ENCODE results near the gene CA10.

The CA10 gene

DNA sequence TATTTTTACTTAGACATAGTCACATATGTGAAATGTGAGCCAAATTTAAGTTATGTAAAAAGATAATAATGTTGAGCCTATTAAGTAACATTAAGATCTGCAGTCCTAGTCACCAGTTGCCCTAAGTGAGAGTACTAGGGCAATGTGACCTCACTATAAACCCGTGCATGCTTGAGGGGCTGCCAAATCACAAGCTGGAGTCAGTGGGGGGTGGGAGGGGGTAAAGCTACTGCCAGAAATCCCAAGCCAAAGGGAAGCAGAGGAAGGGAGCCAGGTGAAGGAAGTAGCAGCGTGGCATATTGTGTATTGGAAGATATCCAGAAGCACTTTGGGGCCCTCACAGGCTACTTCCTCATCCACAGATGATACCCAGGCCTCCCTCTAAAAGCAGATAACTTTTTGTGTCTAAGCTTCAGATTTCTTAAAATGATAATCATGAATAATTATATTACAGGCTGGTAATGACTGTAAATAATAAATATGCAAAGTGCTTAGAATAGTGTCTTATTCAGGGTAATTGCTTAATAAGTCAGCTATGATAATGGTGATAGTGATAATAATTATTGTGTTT, 134.1 kb downstream of the CA10 start:
- ATAC-seq (replicated peaks): no peak
- no peak overlapping the region for H3K4me3 Mint-ChIP-seq
- no peaks in the 10 kb centered on the region for H3K36me3 Mint-ChIP-seq (ENCODE audit: insufficient read depth)
- H3K9me3 Mint-ChIP-seq: no peaks in the 10 kb centered on the region
- no peak for DNase-seq
- H3K27me3 Mint-ChIP-seq: no peaks in the 10 kb centered on the region
- H3K27ac Mint-ChIP-seq: no peak overlapping the region
- H3K4me1 Mint-ChIP-seq (ENCODE audit: low read depth in 2 of 2): no peaks in the 10 kb centered on the region

DNA sequence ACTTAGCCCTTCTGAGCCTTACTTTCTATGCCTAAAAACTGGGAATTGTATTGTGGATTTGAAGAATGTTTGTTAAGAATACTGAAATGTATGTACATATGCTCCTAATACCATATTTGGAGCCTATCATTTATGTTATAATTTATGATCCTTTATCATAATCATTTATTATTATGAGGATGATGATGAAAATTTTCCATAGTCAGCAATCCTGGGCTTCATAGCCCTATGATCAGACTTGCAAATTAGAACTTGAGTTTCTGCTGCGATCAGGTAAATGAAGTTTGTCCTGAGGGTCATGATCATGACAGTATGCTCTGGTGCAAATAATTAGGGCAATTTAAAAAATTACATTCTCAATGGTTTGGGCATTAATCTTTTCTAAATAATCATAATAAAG, 147.4 kb downstream of the CA10 start:
- Mint-ChIP-seq H3K4me3 (no peak overlapping the region), H3K9me3 (peaks cover 0 to 7% of the 10 kb centered on the region in 2 donors), H3K4me1 (ENCODE audit: low read depth in 2 of 2) (no peaks in the 10 kb centered on the region), H3K36me3 (ENCODE audit: insufficient read depth) (no peaks in the 10 kb centered on the region), H3K27me3 (no peaks in the 10 kb centered on the region), H3K27ac (no peak overlapping the region)
- ATAC-seq (replicated peaks) (no peak), DNase-seq (no peak)

DNA sequence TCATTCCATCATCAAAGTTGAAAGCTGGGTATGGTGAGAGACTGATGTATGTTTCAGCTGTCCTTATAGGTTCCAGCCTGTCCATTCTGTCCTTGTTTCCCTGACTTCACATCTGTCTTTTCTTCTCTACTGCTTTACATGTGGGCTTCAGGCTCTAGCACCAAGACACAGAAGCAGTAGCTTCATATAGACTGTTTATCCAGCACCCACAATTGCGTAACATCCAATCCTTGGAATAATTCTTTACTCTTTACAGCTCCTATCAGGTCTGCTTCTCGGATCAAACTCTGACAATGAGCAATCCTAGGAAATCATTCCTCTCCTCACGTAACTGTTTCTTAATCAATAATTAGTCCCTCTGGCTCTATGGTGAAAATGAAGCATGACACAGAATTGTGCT, 158.9 kb downstream of the CA10 start:
- H3K9me3 Mint-ChIP-seq: peaks cover 0 to 2% of the 10 kb centered on the region in 2 donors
- DNase-seq: no peak
- no peaks in the 10 kb centered on the region for H3K36me3 Mint-ChIP-seq (ENCODE audit: insufficient read depth)

DNA sequence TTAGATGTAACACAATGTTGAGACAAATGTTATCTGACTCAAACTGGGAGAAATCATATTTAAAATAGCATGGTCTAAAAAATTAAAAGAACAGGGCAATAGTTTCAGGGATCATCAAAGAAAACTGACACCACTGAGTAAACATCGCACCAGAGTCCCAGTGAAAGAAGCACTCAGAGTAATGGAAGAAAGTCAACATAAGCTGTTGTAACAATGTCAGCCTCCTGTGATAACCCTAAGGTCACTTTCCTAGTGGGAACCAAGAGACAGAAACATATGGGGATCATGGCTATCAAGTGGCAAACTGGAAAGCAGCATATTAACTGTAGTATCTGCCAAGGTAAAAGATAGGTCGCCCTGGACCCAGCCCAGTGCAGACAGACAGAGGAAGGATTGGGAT, 160.8 kb downstream of the CA10 start:
- DNase-seq (no peak), ATAC-seq (replicated peaks) (no peak)
- Mint-ChIP-seq H3K4me1 (ENCODE audit: low read depth in 2 of 2) (no peaks in the 10 kb centered on the region), H3K27ac (no peak overlapping the region), H3K4me3 (no peak overlapping the region), H3K27me3 (no peaks in the 10 kb centered on the region), H3K36me3 (ENCODE audit: insufficient read depth) (no peaks in the 10 kb centered on the region), H3K9me3 (peaks cover 0 to 2% of the 10 kb centered on the region in 2 donors)

More for the DNA sequence above, 158.9 kb downstream of the CA10 start:
- H3K4me1 Mint-ChIP-seq (ENCODE audit: low read depth in 2 of 2): no peaks in the 10 kb centered on the region
- no peak overlapping the region for H3K27ac Mint-ChIP-seq
- H3K4me3 Mint-ChIP-seq: no peak overlapping the region
- no peaks in the 10 kb centered on the region for H3K27me3 Mint-ChIP-seq
- ATAC-seq (replicated peaks): no peak

DNA sequence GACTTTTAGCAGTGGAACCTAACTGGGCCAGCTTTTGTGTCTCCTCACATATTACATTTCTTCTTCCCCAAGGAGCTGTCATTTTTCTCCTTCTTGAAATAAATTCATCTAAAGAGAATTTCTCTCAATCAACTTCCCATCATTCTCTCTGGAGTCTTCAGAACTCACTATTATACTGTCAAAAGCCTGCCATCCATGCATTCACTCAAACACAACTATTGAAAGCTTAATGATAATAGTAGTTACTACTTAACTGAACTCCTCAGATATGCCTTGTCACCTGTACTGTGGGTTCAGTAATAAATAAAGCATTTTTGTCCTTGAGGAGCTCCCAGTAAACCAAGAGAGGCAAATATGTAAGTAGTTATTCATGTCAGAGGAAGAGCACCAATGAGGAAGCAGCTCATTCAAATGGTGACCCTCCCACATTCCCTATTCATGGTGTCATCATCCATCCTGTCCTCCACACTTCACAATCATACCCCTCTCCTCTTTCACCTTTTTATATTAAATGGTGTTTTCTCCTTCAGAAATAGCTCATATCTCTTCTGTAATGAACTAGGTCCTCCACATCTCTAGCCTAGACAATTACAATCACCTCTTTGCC, 162.6 kb downstream of the CA10 start:
- peaks cover 0 to 2% of the 10 kb centered on the region in 2 donors for H3K9me3 Mint-ChIP-seq
- no peak overlapping the region for H3K4me3 Mint-ChIP-seq
- no peak for DNase-seq
- no peaks in the 10 kb centered on the region for H3K27me3 Mint-ChIP-seq
- no peaks in the 10 kb centered on the region for H3K4me1 Mint-ChIP-seq (ENCODE audit: low read depth in 2 of 2)
- no peaks in the 10 kb centered on the region for H3K36me3 Mint-ChIP-seq (ENCODE audit: insufficient read depth)
- no peak for ATAC-seq (replicated peaks)
- no peak overlapping the region for H3K27ac Mint-ChIP-seq

DNA sequence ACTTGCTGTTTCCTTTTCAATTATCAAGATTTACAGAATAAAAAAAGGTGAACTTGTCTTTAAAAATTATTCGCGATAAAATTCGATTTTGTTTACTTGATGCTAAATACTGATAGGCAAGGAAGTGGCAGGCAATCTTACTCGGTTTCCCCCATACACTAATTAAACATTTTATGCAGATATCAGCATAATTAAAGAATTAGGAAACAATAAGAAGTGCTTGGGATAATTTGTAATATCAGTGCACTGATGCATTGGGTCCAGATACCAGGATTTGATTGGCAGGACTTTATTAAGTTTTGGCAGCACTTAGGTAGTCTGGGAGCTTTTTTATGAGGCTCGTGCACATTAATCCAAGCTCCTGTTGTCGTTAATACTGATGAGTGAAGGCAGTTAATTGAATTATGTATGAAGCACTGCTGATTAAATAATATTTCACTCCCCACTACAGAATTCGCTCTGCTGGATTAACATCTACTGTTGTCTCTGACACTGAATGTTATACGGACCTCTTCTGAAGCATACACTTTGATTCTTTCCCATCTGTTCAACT, 165.6 kb downstream of the CA10 start:
- H3K27me3 Mint-ChIP-seq: no peaks in the 10 kb centered on the region
- H3K4me1 Mint-ChIP-seq (ENCODE audit: low read depth in 2 of 2): no peaks in the 10 kb centered on the region
- ATAC-seq (replicated peaks): no peak

DNA sequence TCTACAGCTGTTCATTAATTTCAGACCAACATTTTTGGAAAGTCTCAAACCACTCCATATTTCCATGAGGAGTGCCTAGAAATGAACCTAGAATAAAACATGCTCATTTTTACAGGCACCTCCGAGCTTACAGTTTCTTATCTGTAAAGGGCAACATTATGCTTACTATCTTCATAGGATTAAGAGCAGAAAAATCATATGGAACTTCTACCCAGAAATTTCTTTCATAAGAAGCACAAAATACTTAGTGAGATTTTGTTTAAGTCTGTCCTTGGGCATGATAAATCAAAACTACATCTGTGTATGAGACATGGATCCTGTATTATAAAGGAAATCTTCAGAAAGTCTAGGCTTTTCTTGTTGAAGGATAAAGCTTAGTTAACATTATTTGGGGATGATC, 187.4 kb downstream of the CA10 start:
- Mint-ChIP-seq H3K27me3 (no peaks in the 10 kb centered on the region), H3K36me3 (ENCODE audit: insufficient read depth) (no peaks in the 10 kb centered on the region), H3K4me3 (no peak overlapping the region), H3K4me1 (ENCODE audit: low read depth in 2 of 2) (no peaks in the 10 kb centered on the region), H3K27ac (no peak overlapping the region), H3K9me3 (peaks cover 6 to 17% of the 10 kb centered on the region in 2 donors)
- ATAC-seq (replicated peaks) (no peak), DNase-seq (no peak)

More for the DNA sequence above, 165.6 kb downstream of the CA10 start:
- H3K36me3 Mint-ChIP-seq (ENCODE audit: insufficient read depth): no peaks in the 10 kb centered on the region
- peaks cover 0 to 2% of the 10 kb centered on the region in 2 donors for H3K9me3 Mint-ChIP-seq
- H3K4me3 Mint-ChIP-seq: no peak overlapping the region
- no peak for DNase-seq
- H3K27ac Mint-ChIP-seq: no peak overlapping the region

DNA sequence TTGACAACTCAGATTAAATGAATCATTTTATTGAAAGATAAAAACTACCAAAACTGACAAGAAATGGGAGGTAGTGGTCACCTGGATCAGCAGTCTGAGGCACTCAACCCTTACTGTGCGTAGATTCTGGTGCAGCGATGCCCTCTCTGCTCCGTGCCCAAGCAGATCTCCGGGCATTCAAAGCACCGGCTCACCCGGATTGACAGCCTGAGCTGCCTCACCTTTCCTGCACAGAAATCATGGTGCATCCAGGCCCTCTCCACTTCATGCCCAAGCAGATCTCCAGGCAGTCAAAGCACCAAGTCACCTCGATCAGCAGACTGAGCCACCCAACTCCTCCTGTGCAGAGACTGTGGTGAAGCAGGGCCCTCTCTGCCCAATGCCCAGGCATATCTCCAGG, 196.8 kb downstream of the CA10 start:
- ATAC-seq (replicated peaks) (no peak), DNase-seq (no peak)
- Mint-ChIP-seq H3K27me3 (no peaks in the 10 kb centered on the region), H3K4me1 (ENCODE audit: low read depth in 2 of 2) (no peaks in the 10 kb centered on the region), H3K36me3 (ENCODE audit: insufficient read depth) (peaks cover 6% of the 10 kb centered on the region), H3K27ac (no peak overlapping the region), H3K4me3 (no peak overlapping the region), H3K9me3 (peaks cover 9 to 19% of the 10 kb centered on the region in 2 donors)

DNA sequence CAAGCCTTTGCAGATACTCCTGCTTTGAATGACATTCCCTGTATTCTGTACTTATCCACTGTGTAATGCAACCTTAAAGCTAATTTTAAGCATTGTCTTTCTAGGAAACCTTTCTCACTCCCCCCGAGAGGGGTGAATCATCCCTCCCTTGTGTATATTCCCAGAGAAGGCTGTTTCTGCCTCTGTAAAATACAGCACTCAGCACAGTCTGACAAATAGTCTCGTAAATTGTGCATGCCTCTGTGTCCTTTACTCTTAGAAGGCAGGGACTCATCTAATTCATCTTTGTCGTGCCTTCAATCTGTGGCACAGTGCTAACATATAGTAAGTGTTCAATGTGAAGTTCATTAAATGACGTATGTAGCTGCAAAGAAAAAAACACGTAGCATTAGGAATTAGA, 200.7 kb downstream of the CA10 start:
- H3K9me3 Mint-ChIP-seq: peaks cover 2 to 8% of the 10 kb centered on the region in 2 donors
- peaks cover 6% of the 10 kb centered on the region for H3K36me3 Mint-ChIP-seq (ENCODE audit: insufficient read depth)
- no peak overlapping the region for H3K4me3 Mint-ChIP-seq
- DNase-seq (no peak), ATAC-seq (replicated peaks) (no peak)
- no peak overlapping the region for H3K27ac Mint-ChIP-seq
- no peaks in the 10 kb centered on the region for H3K4me1 Mint-ChIP-seq (ENCODE audit: low read depth in 2 of 2)
- H3K27me3 Mint-ChIP-seq: no peaks in the 10 kb centered on the region

DNA sequence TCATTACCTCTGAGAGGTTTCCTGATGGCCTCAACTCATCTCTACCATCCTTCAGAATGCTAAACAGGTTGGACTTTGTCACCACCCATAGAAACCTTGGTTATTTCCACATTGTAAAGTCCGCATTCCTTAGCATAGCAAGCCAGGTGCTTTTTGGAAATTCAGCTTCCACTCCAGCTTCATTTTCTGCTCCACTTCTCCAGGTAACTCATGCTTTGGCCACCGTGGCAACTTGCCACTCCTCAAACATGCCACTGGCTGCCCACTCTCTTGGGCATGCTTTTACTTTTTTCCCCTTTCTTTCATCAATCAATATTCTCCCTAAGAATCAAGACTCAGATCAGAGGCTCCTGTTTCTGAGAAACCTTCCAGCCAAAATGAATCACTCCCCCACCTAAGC, 203.3 kb downstream of the CA10 start:
- H3K27ac Mint-ChIP-seq: no peak overlapping the region
- H3K4me1 Mint-ChIP-seq (ENCODE audit: low read depth in 2 of 2): no peaks in the 10 kb centered on the region
- peaks cover 5 to 15% of the 10 kb centered on the region in 2 donors for H3K9me3 Mint-ChIP-seq
- ATAC-seq (replicated peaks) (no peak), DNase-seq (no peak)
- no peak overlapping the region for H3K4me3 Mint-ChIP-seq
- peaks cover 6% of the 10 kb centered on the region for H3K36me3 Mint-ChIP-seq (ENCODE audit: insufficient read depth)
- H3K27me3 Mint-ChIP-seq: peaks cover 0 to 3% of the 10 kb centered on the region in 2 donors

DNA sequence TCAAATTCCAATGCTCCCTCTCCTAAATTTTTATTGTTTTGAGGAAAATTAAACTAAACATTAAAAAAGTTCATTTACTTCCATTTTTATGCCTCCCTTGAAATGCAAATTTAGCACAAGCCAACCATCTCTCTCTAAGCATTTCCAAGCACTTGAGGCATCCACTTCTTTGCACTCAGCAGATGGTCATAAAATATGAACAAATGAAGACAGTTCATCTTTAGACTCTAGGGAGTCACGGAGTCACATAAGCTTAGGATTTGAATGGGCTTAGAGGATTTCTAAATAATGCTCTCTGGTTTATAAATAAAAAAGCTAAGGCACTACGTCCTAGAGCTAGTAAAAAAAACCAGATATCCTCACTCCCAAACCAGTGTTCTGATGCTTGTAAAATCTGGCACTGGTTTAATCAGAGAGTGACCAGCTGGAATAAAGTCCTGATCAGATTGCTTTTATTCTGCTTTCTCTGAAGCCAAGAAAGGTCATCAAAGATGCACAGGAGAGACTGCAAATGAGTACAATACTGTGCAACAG, 204.2 kb downstream of the CA10 start:
- no peaks in the 10 kb centered on the region for H3K4me1 Mint-ChIP-seq (ENCODE audit: low read depth in 2 of 2)
- no peak overlapping the region for H3K27ac Mint-ChIP-seq
- no peak overlapping the region for H3K4me3 Mint-ChIP-seq
- peaks cover 8 to 15% of the 10 kb centered on the region in 2 donors for H3K9me3 Mint-ChIP-seq
- no peak for DNase-seq
- peaks cover 0 to 7% of the 10 kb centered on the region in 2 donors for H3K27me3 Mint-ChIP-seq
- ATAC-seq (replicated peaks): no peak
- H3K36me3 Mint-ChIP-seq (ENCODE audit: insufficient read depth): peaks cover 3% of the 10 kb centered on the region

DNA sequence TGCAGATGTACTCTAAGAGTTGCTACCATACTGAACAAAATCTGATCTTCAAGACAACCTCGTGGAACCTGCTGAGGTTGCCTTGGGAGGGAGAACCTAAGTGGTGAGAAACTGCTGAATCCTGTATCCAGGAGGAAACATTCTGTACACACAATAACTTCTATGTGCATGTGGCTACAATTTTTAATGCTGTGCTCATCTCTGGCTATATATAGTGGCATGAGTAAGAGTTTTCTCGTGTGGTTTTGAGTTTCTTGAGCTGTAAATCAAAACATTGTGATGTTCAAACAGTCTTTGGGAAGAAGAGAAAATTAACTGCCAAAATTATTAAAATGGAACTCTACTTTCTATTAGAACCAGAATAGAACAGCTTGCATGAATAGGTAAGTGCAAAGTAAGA, 206.8 kb downstream of the CA10 start:
- DNase-seq (no peak), ATAC-seq (replicated peaks) (no peak)
- H3K27ac Mint-ChIP-seq: no peak overlapping the region
- peaks cover 11 to 16% of the 10 kb centered on the region in 2 donors for H3K9me3 Mint-ChIP-seq
- no peaks in the 10 kb centered on the region for H3K36me3 Mint-ChIP-seq (ENCODE audit: insufficient read depth)
- peaks cover 0 to 7% of the 10 kb centered on the region in 2 donors for H3K27me3 Mint-ChIP-seq
- no peaks in the 10 kb centered on the region for H3K4me1 Mint-ChIP-seq (ENCODE audit: low read depth in 2 of 2)
- H3K4me3 Mint-ChIP-seq: no peak overlapping the region

DNA sequence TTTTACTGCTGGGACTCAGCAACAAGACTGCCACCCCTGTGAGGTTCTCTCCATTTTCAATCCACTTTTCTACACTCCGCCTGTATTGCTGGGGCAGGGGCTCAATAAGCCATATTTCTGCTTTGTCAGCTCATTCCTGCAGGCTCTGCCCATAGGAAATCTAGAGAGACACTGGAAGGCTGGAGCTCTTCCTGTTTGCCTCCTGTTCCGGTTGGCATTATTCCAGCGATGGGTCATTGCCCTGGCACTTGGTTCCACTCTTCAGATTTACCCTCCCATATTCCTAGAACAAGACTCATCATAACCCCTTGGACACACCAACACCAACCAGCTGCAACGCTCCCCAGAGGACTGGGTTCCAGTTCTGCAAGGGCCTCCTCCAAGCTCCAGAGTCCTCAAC, 210.4 kb downstream of the CA10 start:
- Mint-ChIP-seq H3K36me3 (ENCODE audit: insufficient read depth) (no peaks in the 10 kb centered on the region), H3K4me1 (ENCODE audit: low read depth in 2 of 2) (no peaks in the 10 kb centered on the region), H3K4me3 (no peak overlapping the region), H3K27me3 (peaks cover 0 to 7% of the 10 kb centered on the region in 2 donors), H3K27ac (no peak overlapping the region), H3K9me3 (peaks cover 13 to 16% of the 10 kb centered on the region in 2 donors)
- ATAC-seq (replicated peaks): no peak
- no peak for DNase-seq

DNA sequence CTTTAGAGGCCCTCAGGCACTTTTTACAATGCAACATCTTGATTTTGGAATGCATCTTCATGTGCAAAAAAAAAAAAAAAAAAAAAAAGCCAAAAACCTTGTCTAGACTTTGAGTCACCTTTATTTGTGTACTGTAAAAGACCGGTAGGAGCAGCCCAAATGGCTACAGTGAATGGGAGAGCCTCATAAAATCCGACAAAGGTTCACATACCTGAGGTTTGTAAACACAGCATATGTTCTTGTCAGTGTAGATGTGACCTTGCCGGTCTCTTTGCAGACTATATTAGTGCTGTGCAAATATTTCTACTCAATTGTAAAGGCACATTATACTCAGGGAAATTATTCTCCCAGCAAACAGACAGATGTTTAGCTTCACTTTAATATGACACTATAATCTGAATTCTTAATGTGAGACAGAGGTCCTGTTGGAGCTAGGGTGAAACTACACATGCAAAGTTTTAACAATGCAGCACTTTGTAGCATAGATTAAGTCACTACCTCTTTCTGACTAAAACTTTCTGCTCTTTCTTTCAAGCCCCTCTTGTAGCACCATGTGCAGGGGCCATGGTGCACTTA, 211.3 kb downstream of the CA10 start:
- ATAC-seq (replicated peaks): no peak
- H3K9me3 Mint-ChIP-seq: peaks cover 13 to 16% of the 10 kb centered on the region in 2 donors
- H3K27ac Mint-ChIP-seq: no peak overlapping the region
- DNase-seq: no peak
- H3K4me1 Mint-ChIP-seq (ENCODE audit: low read depth in 2 of 2): no peaks in the 10 kb centered on the region
- peaks cover 0 to 7% of the 10 kb centered on the region in 2 donors for H3K27me3 Mint-ChIP-seq
- H3K4me3 Mint-ChIP-seq: no peak overlapping the region
- no peaks in the 10 kb centered on the region for H3K36me3 Mint-ChIP-seq (ENCODE audit: insufficient read depth)
